ENCODE results near the gene ADAT3. TPM values are rescaled to one million over a fixed set of nuclear protein-coding genes. Genes with fewer than 3 reads are reported as not detected.

Gene ADAT3
- total RNA-seq, 2 experiments from 2014 or later = 13.3 to 15.5 TPM

DNA sequence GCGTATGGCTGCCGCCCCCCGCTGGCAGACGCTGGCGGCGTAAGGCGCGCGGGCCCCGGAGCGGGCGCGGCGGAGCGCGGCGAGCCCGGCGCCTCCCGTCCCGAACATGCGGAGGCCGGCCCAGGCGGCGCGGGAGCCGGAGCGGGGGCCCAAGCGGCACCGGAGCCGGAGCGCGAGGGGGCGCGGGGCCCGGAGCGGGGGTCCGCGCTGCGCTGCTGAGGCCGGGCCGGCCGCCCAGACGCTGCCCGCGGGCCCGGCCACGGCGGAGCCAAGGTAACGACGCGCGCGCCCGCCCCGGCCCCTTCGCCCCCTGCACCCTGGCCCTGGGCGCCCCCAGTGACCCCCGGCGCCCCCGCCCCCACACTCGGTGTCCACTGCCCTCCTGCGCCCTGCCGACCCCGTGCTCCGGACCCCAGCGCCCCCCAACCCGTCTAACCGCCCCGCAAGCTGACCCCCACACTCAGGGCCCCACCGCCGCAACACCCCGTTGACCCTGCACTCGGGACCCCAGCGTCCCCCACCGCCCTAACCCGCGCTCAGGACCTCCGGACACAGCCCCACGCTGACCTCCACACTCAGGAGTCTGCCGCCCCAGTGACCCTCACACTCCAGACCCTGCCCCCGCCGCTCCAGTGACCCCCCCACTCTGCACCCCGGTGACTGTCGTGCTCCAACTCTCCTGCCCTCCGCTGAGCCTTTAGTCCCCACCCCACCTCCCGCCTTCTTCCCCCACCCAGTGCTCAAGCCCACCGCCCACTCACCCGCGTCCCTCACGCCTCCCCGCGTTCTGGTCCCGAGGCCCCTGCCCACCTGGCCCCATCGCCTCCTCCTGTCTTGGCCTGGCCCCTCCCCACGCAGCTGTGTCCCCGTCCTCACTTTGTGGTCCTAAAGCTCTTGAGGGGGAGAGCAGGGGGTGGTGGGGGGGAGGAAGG is 36.2 kb downstream of the ADAT3 start, which contains the start of gene CSNK1G2:
TSS of gene CSNK1G2 (plus strand) at position 27 of the 932 bp plus-strand sequence. CDS start 28,601 bp downstream, outside the sequence.
- CTCF ChIA-PET = interaction anchor here (1.6 kb wide), 2 partner anchors 13 to 77 kb away, joined by 3 to 8 read pairs; no protein-coding TSS in a partner anchor
- Mint-ChIP-seq H3K27me3 (no peaks in the 10 kb centered on the region), H3K36me3 (ENCODE audit: low read depth) (peaks cover 26% of the 10 kb centered on the region), H3K4me1 (peaks cover 47% of the 10 kb centered on the region), H3K9me3 (no peaks in the 10 kb centered on the region), H3K27ac (peak within 1 kb of the TSS; percentile 96), H3K4me3 (peak within 1 kb of the TSS; percentile 95)
- POLR2A ChIA-PET = interaction anchor here (1.2 to 2.1 kb wide), 9 partner anchors 14 to 142 kb away, joined by 3 to 7 read pairs (median 4); no protein-coding TSS in a partner anchor
- no peak for DNase-seq

DNA sequence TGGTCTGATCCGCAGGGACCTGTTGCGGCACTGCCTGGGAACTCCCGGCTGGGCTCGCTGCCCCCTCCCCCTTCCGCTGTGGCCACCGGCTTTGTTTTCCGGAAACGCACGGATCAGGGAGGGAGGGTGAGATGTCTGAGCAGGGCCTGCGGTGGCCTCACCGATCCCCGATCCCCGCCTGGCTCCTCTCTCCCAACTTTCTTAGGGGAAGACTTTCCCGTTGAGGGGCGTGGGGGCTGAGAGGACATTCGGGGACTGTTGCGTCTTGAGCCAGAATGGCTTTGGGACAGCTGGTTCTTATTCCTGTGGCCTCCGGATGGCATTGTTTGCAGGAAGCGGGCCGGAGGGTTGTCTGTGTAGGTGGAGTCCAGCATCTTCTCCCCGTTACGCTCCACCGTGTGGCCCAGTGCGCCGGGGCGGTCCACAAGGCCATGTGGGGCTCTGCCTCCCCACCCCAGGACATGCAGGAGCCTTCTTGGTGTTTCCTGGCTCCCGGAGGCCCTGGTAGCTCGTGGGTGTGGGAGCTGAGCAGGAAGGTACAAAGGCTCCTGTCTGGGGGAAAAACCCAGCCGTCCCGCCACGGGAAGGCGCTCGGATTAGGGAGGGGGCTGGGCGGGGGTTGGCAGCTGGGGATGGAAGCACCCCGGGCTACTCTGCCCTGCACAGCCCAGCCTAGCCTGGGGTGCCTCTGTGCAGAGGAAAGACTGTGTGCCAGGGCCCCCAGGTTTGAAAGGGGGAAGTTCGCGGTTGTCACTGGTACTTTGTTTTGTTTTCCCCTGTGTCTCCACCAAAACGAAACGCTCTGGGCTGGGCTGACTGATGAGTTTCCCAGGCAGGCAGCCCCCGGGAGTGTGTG is 37.1 kb downstream of the ADAT3 start:
- H3K9me3 Mint-ChIP-seq = no peaks in the 10 kb centered on the region
- CTCF ChIA-PET = interaction anchor here (0.8 to 1.7 kb wide), 6 partner anchors 12 to 153 kb away, joined by 3 to 8 read pairs (median 3); no protein-coding TSS in a partner anchor
- POLR2A ChIA-PET = interaction anchor here (0.9 to 2.1 kb wide), 13 partner anchors 9 to 385 kb away, joined by 3 to 7 read pairs (median 4); no protein-coding TSS in a partner anchor
- peaks cover 45% of the 10 kb centered on the region for H3K4me1 Mint-ChIP-seq
- H3K4me3 Mint-ChIP-seq = peak overlapping the region; percentile 95
- peak; percentile 85 for DNase-seq
- peak overlapping the region; percentile 92 for H3K27ac Mint-ChIP-seq
- H3K27me3 Mint-ChIP-seq = no peaks in the 10 kb centered on the region
- H3K36me3 Mint-ChIP-seq (ENCODE audit: low read depth) = peaks cover 24% of the 10 kb centered on the region

DNA sequence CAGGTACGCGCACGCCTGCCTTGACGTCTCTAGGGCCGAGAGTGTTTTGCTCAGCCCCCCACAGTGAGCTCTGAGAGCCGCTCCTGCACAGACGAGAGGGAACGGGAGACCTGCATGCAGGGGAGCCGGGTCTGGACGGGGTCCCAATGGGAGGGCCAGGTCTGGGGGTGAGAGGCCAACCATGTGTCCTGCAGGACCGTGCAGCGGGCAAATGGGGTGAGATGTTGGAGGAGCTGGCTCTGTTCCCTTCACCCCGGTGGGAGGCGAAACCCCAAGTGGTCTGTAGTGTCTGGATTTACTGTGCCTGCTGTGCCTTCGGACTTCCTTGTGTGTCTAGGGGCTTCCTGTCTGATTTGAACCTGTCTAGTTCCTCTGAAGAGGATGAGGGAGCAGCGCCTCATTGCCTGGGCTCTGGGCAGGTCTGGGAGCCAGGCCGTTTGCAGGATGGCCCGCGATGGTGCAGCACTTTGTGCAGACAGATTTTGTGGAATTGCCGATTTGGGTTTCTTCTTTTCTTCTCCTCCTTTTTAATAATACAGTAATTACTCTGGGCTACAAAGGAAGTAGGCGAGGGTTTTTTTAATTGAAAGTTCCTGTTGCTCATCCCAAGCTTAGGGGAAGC is 37.8 kb downstream of the ADAT3 start:
- no peak for DNase-seq
- Mint-ChIP-seq H3K4me1 (peaks cover 39% of the 10 kb centered on the region), H3K36me3 (ENCODE audit: low read depth) (peaks cover 25% of the 10 kb centered on the region), H3K4me3 (peak overlapping the region; percentile 95), H3K27me3 (no peaks in the 10 kb centered on the region), H3K27ac (peak overlapping the region; percentile 92), H3K9me3 (no peaks in the 10 kb centered on the region)
- CTCF ChIA-PET = interaction anchor here (0.8 to 1.7 kb wide), 6 partner anchors 13 to 152 kb away, joined by 3 to 8 read pairs (median 3); no protein-coding TSS in a partner anchor
- POLR2A ChIA-PET = interaction anchor here (0.9 to 2.1 kb wide), 12 partner anchors 10 to 385 kb away, joined by 3 to 7 read pairs (median 4); no protein-coding TSS in a partner anchor

DNA sequence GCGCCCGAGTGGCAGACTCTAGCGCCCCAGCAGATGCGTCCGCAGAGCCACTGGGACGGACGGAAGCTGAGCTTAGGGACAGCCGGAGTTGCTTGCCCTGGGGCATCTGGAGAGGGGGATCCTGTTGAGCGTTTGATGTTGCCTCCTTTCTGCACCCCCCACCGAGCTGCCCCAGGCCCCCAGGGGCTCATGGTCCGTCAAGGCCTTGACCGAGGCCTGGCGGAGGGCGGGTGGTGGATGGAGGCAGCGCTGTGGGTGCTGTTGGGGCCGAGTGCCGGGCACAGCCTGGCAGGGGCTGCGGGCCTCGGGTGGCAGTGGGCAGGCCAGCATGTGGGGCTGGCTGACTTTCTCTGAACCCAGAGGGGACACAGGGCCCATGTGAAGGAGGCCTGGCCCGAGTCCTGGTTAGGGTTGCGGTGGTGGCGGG is 38.5 kb downstream of the ADAT3 start:
- H3K9me3 Mint-ChIP-seq = no peaks in the 10 kb centered on the region
- no peaks in the 10 kb centered on the region for H3K27me3 Mint-ChIP-seq
- H3K4me1 Mint-ChIP-seq = peaks cover 40% of the 10 kb centered on the region
- ChIA-PET CTCF (interaction anchor here (1.1 to 1.7 kb wide), 2 partner anchors 126 to 152 kb away, joined by 3 to 5 read pairs; no protein-coding TSS in a partner anchor), POLR2A (interaction anchor here (1.0 kb wide), 1 partner anchor 108 kb away, joined by 3 read pairs; no protein-coding TSS in a partner anchor)
- no peak for DNase-seq
- peak overlapping the region; percentile 92 for H3K27ac Mint-ChIP-seq
- H3K36me3 Mint-ChIP-seq (ENCODE audit: low read depth) = peaks cover 25% of the 10 kb centered on the region
- peak overlapping the region; percentile 95 for H3K4me3 Mint-ChIP-seq

DNA sequence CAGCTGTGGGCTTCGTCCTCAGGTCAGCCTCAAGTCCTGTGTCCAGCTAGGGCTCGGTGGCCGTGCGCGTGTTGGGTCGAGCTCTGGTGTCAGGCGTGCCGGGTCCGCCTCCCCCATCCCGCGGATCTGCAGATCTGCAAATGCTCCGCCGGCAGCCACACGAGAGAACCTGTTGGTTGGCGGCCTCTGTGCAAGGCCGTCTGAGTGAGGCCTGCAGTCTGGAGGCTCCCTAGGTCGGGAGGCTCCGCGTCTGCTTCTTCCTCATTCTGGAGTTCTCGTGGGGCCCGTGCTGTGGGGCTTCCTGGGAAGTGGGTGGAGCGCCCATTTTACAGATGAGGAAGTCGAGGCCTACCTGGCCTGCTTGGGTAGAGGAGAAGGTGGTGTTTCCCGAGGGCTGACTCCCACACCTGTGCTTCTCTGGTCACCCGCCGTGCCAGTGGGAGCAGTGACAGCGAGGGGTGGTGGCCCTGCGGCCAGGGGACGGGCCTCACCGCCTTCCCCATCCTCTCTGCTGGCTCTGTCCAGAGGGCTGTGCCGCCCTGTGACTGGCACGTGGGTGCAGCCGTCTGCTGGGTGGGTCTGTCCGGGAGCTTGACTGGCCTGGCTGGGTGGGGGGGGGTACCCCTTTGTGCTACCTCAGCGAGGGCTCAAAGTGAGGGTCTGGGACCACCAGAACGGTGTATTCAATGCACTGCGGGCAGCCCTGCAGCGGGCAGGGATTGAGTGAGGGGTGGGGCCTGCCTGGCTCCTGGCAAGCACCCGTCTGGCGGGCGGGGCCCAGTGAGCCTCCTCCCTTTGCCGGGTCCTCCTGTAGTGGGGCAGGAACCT is 39.1 kb downstream of the ADAT3 start:
- peaks cover 32% of the 10 kb centered on the region for H3K36me3 Mint-ChIP-seq (ENCODE audit: low read depth)
- DNase-seq = no peak
- H3K27me3 Mint-ChIP-seq = no peaks in the 10 kb centered on the region
- CTCF ChIA-PET = interaction anchor here (1.6 to 1.7 kb wide), 2 partner anchors 125 to 150 kb away, joined by 3 to 5 read pairs; no protein-coding TSS in a partner anchor
- POLR2A ChIA-PET = interaction anchor here (1.0 kb wide), 1 partner anchor 107 kb away, joined by 3 read pairs; no protein-coding TSS in a partner anchor
- H3K27ac Mint-ChIP-seq = peak overlapping the region; percentile 31
- H3K9me3 Mint-ChIP-seq = no peaks in the 10 kb centered on the region
- H3K4me3 Mint-ChIP-seq = peak overlapping the region; percentile 95
- peaks cover 42% of the 10 kb centered on the region for H3K4me1 Mint-ChIP-seq

DNA sequence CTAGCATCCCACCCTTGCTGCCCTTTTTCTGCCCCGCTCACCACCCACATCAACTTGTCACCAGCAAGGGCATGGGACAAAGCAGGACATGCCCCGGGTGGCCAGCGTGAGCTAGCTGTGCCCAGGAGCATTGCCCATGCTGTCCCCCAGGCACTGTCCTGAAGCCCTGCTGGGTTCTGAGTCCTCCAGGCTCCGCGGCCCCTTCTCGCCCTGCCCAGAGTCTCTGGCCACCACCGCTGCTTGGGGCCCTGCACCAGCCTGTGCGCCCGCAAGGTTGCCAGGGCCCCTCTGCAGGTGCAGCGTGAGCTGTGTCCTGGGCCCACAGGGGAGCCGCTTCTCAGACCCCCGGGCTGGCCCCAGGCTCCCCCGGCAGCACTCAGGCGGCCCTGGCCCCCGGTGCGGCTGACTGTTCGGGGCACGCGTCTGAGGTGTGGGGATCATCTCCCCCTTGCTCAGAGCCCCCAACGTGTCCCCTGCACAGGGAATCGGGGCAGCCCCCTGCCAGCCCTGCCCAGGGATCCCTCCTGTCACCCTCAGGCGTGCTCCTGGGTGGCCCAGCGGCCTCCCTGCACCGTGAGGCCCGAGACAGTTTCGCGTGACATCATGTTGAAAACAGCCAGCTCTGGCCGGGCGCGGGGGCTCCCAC is 39.8 kb downstream of the ADAT3 start:
- Mint-ChIP-seq H3K27ac (peak overlapping the region; percentile 40), H3K27me3 (no peaks in the 10 kb centered on the region), H3K4me3 (no peak overlapping the region), H3K36me3 (ENCODE audit: low read depth) (peaks cover 33% of the 10 kb centered on the region), H3K4me1 (peaks cover 39% of the 10 kb centered on the region), H3K9me3 (no peaks in the 10 kb centered on the region)
- ChIA-PET POLR2A (interaction anchor here (0.9 kb wide), 1 partner anchor 18 kb away, joined by 6 read pairs; no protein-coding TSS in a partner anchor), CTCF (interaction anchor here (0.7 to 1.7 kb wide), 7 partner anchors 8 to 149 kb away, joined by 3 to 7 read pairs (median 3); no protein-coding TSS in a partner anchor)
- DNase-seq = no peak

DNA sequence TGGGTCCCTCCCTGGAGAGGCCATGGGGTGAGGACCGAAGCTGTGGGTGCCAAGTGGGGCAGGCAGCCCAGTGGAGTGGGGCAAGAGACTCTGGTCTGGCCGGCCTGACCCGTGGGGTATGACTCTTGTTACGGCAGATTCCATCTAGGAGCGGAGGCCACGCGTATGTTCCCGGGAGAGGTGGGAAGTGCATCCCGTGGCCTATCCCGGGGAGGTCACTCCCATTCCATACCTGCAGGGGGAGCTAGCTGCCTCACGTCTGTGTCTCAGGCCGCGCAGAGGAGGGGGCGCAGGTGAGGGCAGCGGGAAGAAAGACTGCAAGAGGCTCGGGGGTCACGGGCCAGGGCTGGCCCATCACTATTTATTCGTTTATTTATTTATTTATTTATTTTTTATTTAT is 40.7 kb downstream of the ADAT3 start:
- H3K36me3 Mint-ChIP-seq (ENCODE audit: low read depth) = peaks cover 34% of the 10 kb centered on the region
- no peaks in the 10 kb centered on the region for H3K9me3 Mint-ChIP-seq
- POLR2A ChIA-PET = interaction anchor here (0.9 kb wide), 1 partner anchor 19 kb away, joined by 6 read pairs; no protein-coding TSS in a partner anchor
- CTCF ChIA-PET = interaction anchor here (0.9 to 1.7 kb wide), 9 partner anchors 9 to 148 kb away, joined by 3 to 7 read pairs (median 3); no protein-coding TSS in a partner anchor
- no peak overlapping the region for H3K27ac Mint-ChIP-seq
- peak; percentile 39 for DNase-seq
- no peak overlapping the region for H3K4me3 Mint-ChIP-seq
- H3K4me1 Mint-ChIP-seq = peaks cover 43% of the 10 kb centered on the region
- H3K27me3 Mint-ChIP-seq = no peaks in the 10 kb centered on the region

DNA sequence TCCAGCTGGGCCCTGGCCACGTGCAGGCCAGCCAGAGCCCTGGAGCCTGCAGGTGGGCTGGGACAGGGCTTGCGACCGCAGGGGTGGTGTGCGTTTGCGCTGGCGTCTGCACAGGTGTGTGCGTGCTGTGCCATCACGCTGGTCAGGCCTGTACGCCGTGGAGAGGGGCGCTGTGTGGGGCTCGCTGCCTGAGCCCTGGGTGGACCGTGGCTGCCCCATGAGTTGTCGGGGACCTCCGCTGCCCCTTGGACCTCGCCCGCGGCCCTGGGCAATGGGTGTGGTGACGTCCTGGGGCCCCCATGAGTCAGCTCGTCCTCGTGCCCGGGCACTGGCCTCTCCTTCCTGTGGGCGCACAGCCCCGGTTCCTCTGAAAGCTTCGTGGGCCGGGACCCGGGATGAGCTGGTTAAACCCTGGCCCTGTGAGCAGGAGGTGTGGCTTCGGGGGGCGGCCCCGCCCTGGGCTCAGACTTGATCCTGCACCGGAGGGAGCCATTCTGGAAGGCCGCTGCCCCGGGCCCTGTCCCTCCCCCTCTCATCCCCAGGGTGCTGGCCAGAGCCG is 42.5 kb downstream of the ADAT3 start:
- Mint-ChIP-seq H3K27ac (no peak overlapping the region), H3K4me1 (peaks cover 50% of the 10 kb centered on the region), H3K27me3 (no peaks in the 10 kb centered on the region), H3K9me3 (no peaks in the 10 kb centered on the region), H3K36me3 (ENCODE audit: low read depth) (peaks cover 32% of the 10 kb centered on the region), H3K4me3 (no peak overlapping the region)
- no peak for DNase-seq
- ChIA-PET CTCF (interaction anchor here (0.6 kb wide), 1 partner anchor 637 kb away, joined by 3 read pairs; no protein-coding TSS in a partner anchor), POLR2A (no interaction called here)

DNA sequence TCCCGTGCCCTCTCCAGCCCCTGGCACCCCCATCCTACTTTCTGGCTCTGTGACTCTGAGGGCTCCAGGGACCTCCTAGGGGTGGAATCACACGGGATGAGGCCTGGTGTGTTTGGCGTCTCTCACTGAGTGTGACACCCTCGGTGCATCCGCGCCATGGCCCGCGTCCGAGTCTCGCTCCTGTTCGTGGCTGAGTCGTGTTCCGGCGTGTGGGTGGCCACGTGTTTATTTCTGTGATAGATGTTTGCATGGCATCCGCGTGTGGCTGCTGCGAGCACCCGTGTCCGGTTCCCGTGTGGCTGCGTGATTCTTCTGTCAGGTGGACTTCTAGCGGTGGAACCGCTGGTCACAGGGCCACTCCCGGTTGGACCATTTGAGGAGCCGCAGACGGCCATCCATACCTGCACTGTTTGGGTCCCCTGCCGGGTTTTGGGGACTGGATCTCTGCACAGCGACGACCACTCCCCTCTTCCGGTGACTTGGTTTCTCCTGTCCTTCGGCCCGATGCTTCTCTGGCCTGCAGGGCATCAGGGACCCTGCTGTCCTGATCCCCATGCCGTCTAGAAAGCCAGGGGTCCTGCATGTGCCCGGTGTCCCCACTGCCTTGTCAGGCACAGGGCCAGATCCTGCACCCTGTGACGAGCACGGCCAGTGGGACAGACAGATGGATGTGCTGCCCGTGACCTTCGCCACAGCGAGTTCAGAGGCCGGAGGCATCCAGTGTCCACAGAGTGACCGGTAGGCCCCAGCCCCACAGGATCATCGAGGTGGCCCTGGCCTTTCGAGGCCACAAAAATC is 44.3 kb downstream of the ADAT3 start:
- peaks cover 31% of the 10 kb centered on the region for H3K36me3 Mint-ChIP-seq (ENCODE audit: low read depth)
- no peak overlapping the region for H3K27ac Mint-ChIP-seq
- no peak overlapping the region for H3K4me3 Mint-ChIP-seq
- no peak for DNase-seq
- CTCF ChIA-PET = no interaction called here
- no peaks in the 10 kb centered on the region for H3K9me3 Mint-ChIP-seq
- peaks cover 34% of the 10 kb centered on the region for H3K4me1 Mint-ChIP-seq
- POLR2A ChIA-PET = no interaction called here
- no peaks in the 10 kb centered on the region for H3K27me3 Mint-ChIP-seq

DNA sequence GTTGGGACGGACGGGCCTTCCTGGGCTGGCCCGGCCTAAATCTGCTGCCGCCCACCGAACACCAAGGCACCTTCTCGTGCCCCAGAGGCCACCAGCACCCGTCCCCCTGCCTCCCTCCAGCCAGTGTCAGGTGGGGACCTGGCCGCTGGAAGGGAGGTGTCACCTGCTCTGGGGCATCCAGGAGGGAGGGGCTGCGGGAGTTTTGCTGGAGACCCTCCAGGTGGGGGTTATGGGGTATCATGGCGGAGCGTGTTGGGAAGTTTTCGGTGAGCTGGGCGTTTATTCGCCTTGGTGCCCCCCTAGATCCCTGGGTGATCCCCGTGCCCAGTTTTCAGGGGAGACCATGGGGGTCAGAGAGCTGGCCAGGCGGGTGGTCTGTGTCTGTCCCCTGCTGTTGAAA is 45.4 kb downstream of the ADAT3 start:
- ChIA-PET CTCF (no interaction called here), POLR2A (interaction anchor here (0.5 kb wide), 1 partner anchor 466 kb away, joined by 3 read pairs; no protein-coding TSS in a partner anchor)
- H3K4me3 Mint-ChIP-seq = no peak overlapping the region
- H3K36me3 Mint-ChIP-seq (ENCODE audit: low read depth) = peaks cover 31% of the 10 kb centered on the region
- H3K4me1 Mint-ChIP-seq = peaks cover 30% of the 10 kb centered on the region
- H3K27ac Mint-ChIP-seq = no peak overlapping the region
- no peaks in the 10 kb centered on the region for H3K9me3 Mint-ChIP-seq
- DNase-seq = no peak
- no peaks in the 10 kb centered on the region for H3K27me3 Mint-ChIP-seq
